ENCODE data around the gene DOK3.
"Not testable (repeated sequence)": the region's sequence is repeated elsewhere in the genome, so short reads cannot be mapped to it uniquely, and the experiment has no call there.

DOK3 gene

GRCh38 chr5:177534433-177534832 is 24.8 kb upstream of the DOK3 start:
- not testable (repeated sequence) for DNase-seq (ENCODE audit: low read depth)

- DNase-seq (ENCODE audit: low read depth): no peak
Observed at GRCh38 chr5:177531209-177531940, 21.7 kb upstream of the DOK3 start.

GRCh38 chr5:177530638-177531037 is 21.0 kb upstream of the DOK3 start:
- DNase-seq (ENCODE audit: low read depth): no peak

GRCh38 chr5:177529247-177530203 is 19.9 kb upstream of the DOK3 start:
- DNase-seq (ENCODE audit: low read depth): no peak

GRCh38 chr5:177528631-177529030 is 19.0 kb upstream of the DOK3 start:
- DNase-seq (ENCODE audit: low read depth): no peak

GRCh38 chr5:177527595-177527994 is 18.0 kb upstream of the DOK3 start:
- DNase-seq (ENCODE audit: low read depth): no peak

GRCh38 chr5:177526791-177527190 is 17.2 kb upstream of the DOK3 start:
- no peak for DNase-seq (ENCODE audit: low read depth)

- no peak for DNase-seq (ENCODE audit: low read depth)
Observed at GRCh38 chr5:177526191-177526590, 16.6 kb upstream of the DOK3 start.

- no peak for DNase-seq (ENCODE audit: low read depth)
Observed at GRCh38 chr5:177524941-177525655, 15.5 kb upstream of the DOK3 start.

- no peak for DNase-seq (ENCODE audit: low read depth)
Observed at GRCh38 chr5:177524539-177524900, 14.9 kb upstream of the DOK3 start.

- DNase-seq (ENCODE audit: low read depth): no peak
Observed at GRCh38 chr5:177523711-177524538, 14.3 kb upstream of the DOK3 start.

GRCh38 chr5:177520916-177521513 is 11.4 kb upstream of the DOK3 start:
- DNase-seq (ENCODE audit: low read depth): no peak

- no peak for DNase-seq (ENCODE audit: low read depth)
Observed at GRCh38 chr5:177520271-177520670, 10.6 kb upstream of the DOK3 start.

- DNase-seq (ENCODE audit: low read depth): no peak
Observed at GRCh38 chr5:177519463-177520235, 10.0 kb upstream of the DOK3 start.

GRCh38 chr5:177516601-177517568 is 7.3 kb upstream of the DOK3 start, which contains the start of gene DDX41:
Gene DDX41, minus strand, starts transcription at chr5:177516961. Its CDS starts 16 bp downstream, at chr5:177516945.
- DNase-seq (ENCODE audit: low read depth): peak; percentile 87

- no peak for DNase-seq (ENCODE audit: low read depth)
Observed at GRCh38 chr5:177515580-177515979, 6.0 kb upstream of the DOK3 start.

- no peak for DNase-seq (ENCODE audit: low read depth)
Observed at GRCh38 chr5:177514541-177514940, 4.9 kb upstream of the DOK3 start.

GRCh38 chr5:177513500-177513899 is 3.9 kb upstream of the DOK3 start:
- no peak for DNase-seq (ENCODE audit: low read depth)

- no peak for DNase-seq (ENCODE audit: low read depth)
Observed at GRCh38 chr5:177512736-177513380, 3.2 kb upstream of the DOK3 start.
